ENCODE data around the gene RPL13.

RPL13 gene

GRCh38 chr16:89613231-89613953 lies 52.9 kb downstream of the RPL13 start, which contains the start of gene DPEP1:
TSS of gene DPEP1 (plus strand) at chr16:89613642. CDS start at chr16:89630411, 16,769 bp downstream.
- no peak within 1 kb of the TSS for H3K4me3 ChIP-seq (ENCODE audit: low read depth, low read length)

GRCh38 chr16:89613954-89614459 lies 53.5 kb downstream of the RPL13 start:
- no peak overlapping the region for H3K4me3 ChIP-seq (ENCODE audit: low read depth, low read length)

Measured in iPS-11a (cell line).